Measurements from ENCODE around the gene PAK2. TPM values are rescaled to one million over a fixed set of nuclear protein-coding genes. Genes with fewer than 3 reads are reported as not detected.
"Not testable (repeated sequence)": the region's sequence is repeated elsewhere in the genome, so short reads cannot be mapped to it uniquely, and the experiment has no call there.

PAK2 gene
- total RNA-seq, 1 donor from 2014 or later: 76.7 TPM

DNA sequence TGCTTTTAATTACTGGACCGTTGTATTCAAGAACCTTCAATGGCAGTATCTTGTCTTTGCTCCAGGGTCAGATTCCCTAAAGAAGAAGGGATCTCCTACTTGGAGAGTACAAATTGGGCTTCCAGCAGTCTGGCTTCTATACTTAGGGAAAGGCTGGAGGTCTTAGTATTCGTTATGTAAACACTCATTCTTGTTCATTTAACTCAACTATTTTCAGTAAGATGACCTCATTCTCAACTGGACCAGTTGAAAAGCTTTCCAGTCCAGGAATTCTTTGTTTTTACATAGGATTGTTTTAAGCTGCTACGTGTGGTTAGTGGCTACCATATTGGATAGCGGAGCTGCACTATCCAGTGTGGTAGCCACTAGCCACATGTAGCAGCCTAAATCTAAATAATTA is 132.7 kb downstream of the PAK2 start:
- no peak for DNase-seq (ENCODE audit: extremely low spot score, unreplicated experiment)

DNA sequence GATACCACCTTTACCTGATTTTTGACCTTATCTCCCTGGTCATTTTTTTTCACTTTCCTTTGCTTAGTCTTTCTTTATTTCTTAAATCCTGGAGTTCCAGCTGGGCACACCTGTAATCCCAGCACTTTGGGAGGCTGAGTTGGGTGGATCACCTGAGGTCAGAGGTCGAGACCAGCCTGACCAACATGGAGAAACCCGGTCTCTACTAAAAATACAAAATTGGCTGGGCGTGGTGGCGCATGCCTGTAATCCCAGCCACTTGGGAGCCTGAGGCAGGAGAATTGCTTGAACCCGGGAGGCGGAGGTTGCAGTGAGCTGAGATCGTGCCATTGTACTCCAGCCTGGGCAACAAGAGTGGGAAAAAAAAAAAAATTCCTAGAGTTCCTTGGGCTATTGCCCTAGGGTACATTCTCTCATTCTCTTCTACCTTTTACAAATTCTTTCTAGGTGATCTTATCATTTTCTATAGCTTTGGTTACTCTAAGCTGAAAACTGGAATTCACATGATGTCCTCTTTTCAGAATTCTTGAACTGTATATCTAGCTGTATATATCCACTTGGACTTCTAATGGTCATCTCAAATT is 134.9 kb downstream of the PAK2 start:
- H3K9me3 Mint-ChIP-seq (ENCODE audit: unreplicated experiment); H3K4me3 Mint-ChIP-seq (ENCODE audit: unreplicated experiment); DNase-seq (ENCODE audit: extremely low spot score, unreplicated experiment); H3K36me3 Mint-ChIP-seq (ENCODE audit: unreplicated experiment); H3K27ac Mint-ChIP-seq (ENCODE audit: unreplicated experiment); H3K27me3 Mint-ChIP-seq (ENCODE audit: unreplicated experiment): not testable (repeated sequence)
- peaks cover 23% of the 10 kb centered on the region for H3K4me1 Mint-ChIP-seq (ENCODE audit: unreplicated experiment)

More for the DNA sequence above, 132.7 kb downstream of the PAK2 start:
- H3K27me3 Mint-ChIP-seq (ENCODE audit: unreplicated experiment): no peaks in the 10 kb centered on the region
- H3K4me1 Mint-ChIP-seq (ENCODE audit: unreplicated experiment): peaks cover 26% of the 10 kb centered on the region
- TF ChIP-seq, protein P1, sequence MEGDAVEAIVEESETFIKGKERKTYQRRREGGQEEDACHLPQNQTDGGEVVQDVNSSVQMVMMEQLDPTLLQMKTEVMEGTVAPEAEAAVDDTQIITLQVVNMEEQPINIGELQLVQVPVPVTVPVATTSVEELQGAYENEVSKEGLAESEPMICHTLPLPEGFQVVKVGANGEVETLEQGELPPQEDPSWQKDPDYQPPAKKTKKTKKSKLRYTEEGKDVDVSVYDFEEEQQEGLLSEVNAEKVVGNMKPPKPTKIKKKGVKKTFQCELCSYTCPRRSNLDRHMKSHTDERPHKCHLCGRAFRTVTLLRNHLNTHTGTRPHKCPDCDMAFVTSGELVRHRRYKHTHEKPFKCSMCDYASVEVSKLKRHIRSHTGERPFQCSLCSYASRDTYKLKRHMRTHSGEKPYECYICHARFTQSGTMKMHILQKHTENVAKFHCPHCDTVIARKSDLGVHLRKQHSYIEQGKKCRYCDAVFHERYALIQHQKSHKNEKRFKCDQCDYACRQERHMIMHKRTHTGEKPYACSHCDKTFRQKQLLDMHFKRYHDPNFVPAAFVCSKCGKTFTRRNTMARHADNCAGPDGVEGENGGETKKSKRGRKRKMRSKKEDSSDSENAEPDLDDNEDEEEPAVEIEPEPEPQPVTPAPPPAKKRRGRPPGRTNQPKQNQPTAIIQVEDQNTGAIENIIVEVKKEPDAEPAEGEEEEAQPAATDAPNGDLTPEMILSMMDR (IDR thresholded peaks at IDR 0.05): no peak
- H3K27ac Mint-ChIP-seq (ENCODE audit: unreplicated experiment): no peak overlapping the region
- peaks cover 3% of the 10 kb centered on the region for H3K36me3 Mint-ChIP-seq (ENCODE audit: unreplicated experiment)
- no peak overlapping the region for H3K4me3 Mint-ChIP-seq (ENCODE audit: unreplicated experiment)
- H3K9me3 Mint-ChIP-seq (ENCODE audit: unreplicated experiment): no peaks in the 10 kb centered on the region

DNA sequence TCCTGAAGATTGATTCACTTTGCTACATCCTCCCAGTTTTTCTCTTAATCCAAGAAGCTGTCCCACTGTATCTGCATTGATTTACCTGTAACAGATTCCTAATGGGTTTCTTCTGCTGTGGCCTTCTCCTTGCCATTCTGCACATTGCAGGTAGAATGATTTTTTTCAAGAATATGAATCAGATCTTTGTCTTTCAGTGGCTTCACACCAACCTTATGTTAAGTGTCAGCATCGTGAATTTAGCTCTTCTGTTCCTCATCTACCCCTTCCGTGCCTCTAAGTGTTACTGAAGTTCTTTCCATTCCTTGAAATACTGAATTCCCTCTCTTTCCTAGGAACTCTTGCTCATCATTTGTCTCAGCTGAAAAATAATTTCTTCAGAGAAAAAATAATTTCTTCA is 135.6 kb downstream of the PAK2 start:
- Mint-ChIP-seq H3K27ac (ENCODE audit: unreplicated experiment) (no peak overlapping the region), H3K4me1 (ENCODE audit: unreplicated experiment) (peaks cover 17% of the 10 kb centered on the region), H3K36me3 (ENCODE audit: unreplicated experiment) (peaks cover 4% of the 10 kb centered on the region), H3K9me3 (ENCODE audit: unreplicated experiment) (no peaks in the 10 kb centered on the region), H3K4me3 (ENCODE audit: unreplicated experiment) (no peak overlapping the region), H3K27me3 (ENCODE audit: unreplicated experiment) (no peaks in the 10 kb centered on the region)
- DNase-seq (ENCODE audit: extremely low spot score, unreplicated experiment): no peak
- TF ChIP-seq, protein P1 (IDR thresholded peaks at IDR 0.05): no peak

Other genes with a start within 250 kb of the PAK2 start
- 17.2 and 19.8 TPM in 2 replicates for gene RNF168, start 236.1 kb upstream of the PAK2 start, total RNA-seq
- gene SMCO1, start 224.5 kb upstream of the PAK2 start, total RNA-seq: not detected in 2 replicates
- 15.4 and 16.5 TPM in 2 replicates for gene WDR53, start 171.3 kb upstream of the PAK2 start, total RNA-seq
- 7.8 and 8.2 TPM in 2 replicates for gene FBXO45, start 171.2 kb upstream of the PAK2 start, total RNA-seq
- gene NRROS, start 100.2 kb upstream of the PAK2 start, total RNA-seq: 0.13 and 0.24 TPM in 2 replicates
- 3.8 and 4.1 TPM in 2 replicates for gene CEP19, start 27.6 kb upstream of the PAK2 start, total RNA-seq
- 26.6 and 27.2 TPM in 2 replicates for gene PIGX, start 27.5 kb upstream of the PAK2 start, total RNA-seq
- gene SENP5, start 128.1 kb downstream of the PAK2 start, total RNA-seq: 35.9 and 36.9 TPM in 2 replicates
- gene NCBP2, start 202.7 kb downstream of the PAK2 start, total RNA-seq: 59.5 and 66.1 TPM in 2 replicates
- gene PIGZ, start 229.0 kb downstream of the PAK2 start, total RNA-seq: 7.9 and 9.5 TPM in 2 replicates

Measured in osteocyte (in vitro differentiated cells).